T-cell (primary cell): Measurements from ENCODE around the gene SPG7. TPM values are rescaled to one million over a fixed set of nuclear protein-coding genes. Genes with fewer than 3 reads are reported as not detected.

Experiments
- ATAC-seq, 4 experiments: fragments of 200-7000 bp in 3 of 4; fragments of 150-1000 bp in 1 of 4; cut with Tn5 transposase; replicated peaks in 1 of 4; 1 replicate in 3 of 4; 2 replicates in 1 of 4; pipeline ENCODE4 v1.10.0; 2021; ENCODE audit warnings: moderate library complexity in 3 of 4, mild to moderate bottlenecking in 2 of 4, moderate number of reproducible peaks in 1 of 4
- CTCF ChIA-PET, 2 donors: fragments of 300-600 bp; sonication (Branson Sonifier 250); formaldehyde crosslinking; loops; one replicate each; lab custom pipeline; 2022; ENCODE audit warnings: antibody characterized with exemption in 2 of 2; lab: Charles Lee
- POLR2A ChIA-PET, 2 donors: fragments of 300-600 bp; sonication (Branson Sonifier 250); formaldehyde crosslinking; loops; one replicate each; lab custom pipeline; 2022; ENCODE audit warnings: antibody characterized with exemption in 2 of 2; lab: Charles Lee
- DNase-seq, 35 experiments: peaks; one replicate each; pipeline versions ENCODE4 v3.0.0 to v3.0.0-alpha.2; 2013 to 2023
- H3K27ac ChIP-seq: one replicate; pipeline ENCODE4 v1.5.1; 2013; ENCODE audit warnings: low read length
- H3K27me3 ChIP-seq, 2 experiments: replicated peaks in 1 of 2; 1 replicate in 1 of 2; 2 replicates in 1 of 2; pipeline versions ENCODE4 v1.6.1 to v1.7.0; 2013; ENCODE audit warnings: low read length in 1 of 2, mixed read lengths in 1 of 2; ENCODE audit not compliant: control insufficient read depth in 2 of 2, insufficient read depth in 2 of 2; ENCODE audit errors: extremely low read depth in 1 of 2
- H3K36me3 ChIP-seq, 2 donors: 1 replicate in 1 of 2; 2 replicates in 1 of 2; pipeline versions ENCODE4 v1.6.1 to v1.7.0; 2013; ENCODE audit warnings: low read length in 1 of 2; ENCODE audit not compliant: control insufficient read depth in 2 of 2, insufficient read depth in 1 of 2; ENCODE audit errors: extremely low read depth in 1 of 2
- H3K4me1 ChIP-seq, 2 experiments: 1 replicate in 1 of 2; 2 replicates in 1 of 2; pipeline versions ENCODE4 v1.6.1 to v1.7.0; 2013; ENCODE audit warnings: low read length in 2 of 2, mixed read lengths in 1 of 2; ENCODE audit not compliant: insufficient read depth in 2 of 2, control insufficient read depth in 1 of 2; ENCODE audit errors: extremely low read depth in 1 of 2
- H3K4me3 ChIP-seq, 2 donors: 1 replicate in 1 of 2; 2 replicates in 1 of 2; pipeline versions ENCODE4 v1.5.1 to v1.7.0; 2013; ENCODE audit warnings: mild to moderate bottlenecking in 2 of 2, low read length in 1 of 2, moderate library complexity in 1 of 2; ENCODE audit not compliant: control insufficient read depth in 1 of 2; ENCODE audit errors: extremely low read depth in 1 of 2
- H3K9me3 ChIP-seq: 2 replicates; pipeline ENCODE4 v1.7.0; 2013
- H3K27ac Mint-ChIP-seq, 2 donors: one replicate each; pipeline ENCODE4 v1.8.0; 2020 to 2021; ENCODE audit warnings: mild to moderate bottlenecking in 2 of 2, mixed read lengths in 2 of 2
- H3K27me3 Mint-ChIP-seq, 2 donors: one replicate each; pipeline ENCODE4 v1.8.0; 2021 to 2022; ENCODE audit warnings: mixed read lengths in 2 of 2
- H3K36me3 Mint-ChIP-seq: one replicate; pipeline ENCODE4 v1.8.0; 2021; ENCODE audit warnings: mixed read lengths
- H3K4me1 Mint-ChIP-seq, 3 donors: one replicate each; pipeline ENCODE4 v1.8.0; 2020 to 2022; ENCODE audit warnings: mixed read lengths in 3 of 3, mild to moderate bottlenecking in 1 of 3
- H3K4me3 Mint-ChIP-seq, 3 donors: one replicate each; pipeline ENCODE4 v1.8.0; 2020 to 2022; ENCODE audit warnings: mild to moderate bottlenecking in 3 of 3, mixed read lengths in 3 of 3, moderate library complexity in 3 of 3
- H3K9me3 Mint-ChIP-seq, 3 donors: one replicate each; pipeline ENCODE4 v1.8.0; 2020 to 2022; ENCODE audit warnings: mixed read lengths in 3 of 3
- WGBS: methylation state at CpG from one replicate; pipeline ENCODE4 v1.1.5; 2013; ENCODE audit warnings: missing lambda C conversion rate; ENCODE audit not compliant: insufficient coverage; 5-methylcytosine and 5-hydroxymethylcytosine counted together
- total RNA-seq, 35 experiments: library from RNA in 6 of 35; stranded (reverse) in 6 of 35; fragments of 120-200 nt in 1 of 35; gene quantifications; one replicate each; pipeline versions ENCODE4 v1.2.1 to v1.2.4 and lab custom pipeline; 2013 to 2026

The SPG7 gene
- total RNA-seq, 5 donors from 2014 or later (not counting 1 experiment from before 2014, with no cell fraction given) = 161 to 203 (median 184) TPM

DNA sequence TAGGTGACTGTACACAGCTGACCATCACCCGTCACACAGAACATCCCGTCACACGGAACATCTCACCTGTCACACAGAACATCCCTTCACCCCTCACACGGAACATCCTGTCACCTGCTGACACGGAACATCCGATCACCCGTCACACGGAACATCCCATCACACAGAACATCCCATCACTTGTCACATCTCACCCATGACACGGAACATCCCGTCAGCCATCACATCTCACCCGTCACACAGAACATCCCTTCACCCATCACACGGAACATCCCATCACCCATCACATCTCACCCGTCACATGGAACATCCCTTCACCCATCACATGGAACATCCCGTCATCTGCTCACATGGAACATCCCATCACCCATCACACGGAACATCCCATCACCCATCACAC, 71.1 kb downstream of the SPG7 start:
- 89% methylated on average over 15 of the region's 15 CpGs for WGBS

DNA sequence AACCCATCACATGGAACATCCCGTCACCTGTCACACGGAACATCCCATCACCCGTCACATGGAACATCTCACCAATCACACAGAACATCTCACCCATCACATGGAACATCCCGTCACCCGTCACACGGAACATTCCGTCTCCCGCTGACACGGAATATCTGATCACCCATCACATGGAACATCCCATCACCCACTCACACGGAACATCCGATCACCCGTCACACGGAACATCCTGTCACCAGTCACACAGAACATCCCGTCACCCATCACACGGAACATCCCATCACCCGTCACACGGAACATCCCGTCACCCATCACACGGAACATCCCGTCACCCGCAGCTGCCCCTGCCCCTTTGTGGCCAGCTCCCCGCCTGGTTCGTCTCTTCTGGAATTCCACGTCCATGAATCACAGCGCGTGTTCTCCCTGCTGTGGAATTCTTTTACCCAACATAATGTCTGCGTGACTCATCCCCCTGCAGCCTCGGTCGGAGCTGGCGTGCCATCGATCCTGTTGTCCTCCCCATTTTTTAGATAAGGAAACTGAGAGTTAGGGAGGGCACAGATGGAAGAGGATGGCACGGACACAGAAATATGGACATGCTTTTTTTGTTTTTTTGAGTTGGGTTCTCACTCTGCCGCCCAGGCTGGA, 73.0 kb downstream of the SPG7 start:
- Mint-ChIP-seq H3K4me1 (no peaks in the 10 kb centered on the region), H3K4me3 (no peak overlapping the region)
- POLR2A ChIA-PET = no interaction called here

More for the DNA sequence above, 71.1 kb downstream of the SPG7 start:
- Mint-ChIP-seq H3K9me3 (no peaks in the 10 kb centered on the region), H3K27me3 (peaks cover 0 to 8% of the 10 kb centered on the region in 2 donors), H3K4me1 (peaks cover 0 to 2% (median 0%) of the 10 kb centered on the region in 3 donors), H3K36me3 (no peaks in the 10 kb centered on the region), H3K27ac (no peak overlapping the region), H3K4me3 (no peak overlapping the region)
- peaks cover 2 to 20% of the 10 kb centered on the region in 2 experiments for H3K27me3 ChIP-seq
- CTCF ChIA-PET = no interaction called here
- DNase-seq (no peak), ATAC-seq (no peak)
- no peaks in the 10 kb centered on the region for H3K9me3 ChIP-seq
- no peaks in the 10 kb centered on the region for H3K36me3 ChIP-seq
- H3K27ac ChIP-seq = no peak overlapping the region
- peaks cover 0 to 15% of the 10 kb centered on the region in 2 experiments for H3K4me1 ChIP-seq
- H3K4me3 ChIP-seq = no peak overlapping the region
- POLR2A ChIA-PET = no interaction called here

GRCh38 chr16:89581861-89582563, 73.8 kb downstream of the SPG7 start:
- H3K27me3 ChIP-seq = peaks cover 0 to 7% of the 10 kb centered on the region in 2 experiments
- H3K27me3 Mint-ChIP-seq = peaks cover 0 to 7% of the 10 kb centered on the region in 2 donors
- no peaks in the 10 kb centered on the region for H3K36me3 Mint-ChIP-seq
- 74% methylated on average over 10 of the region's 15 CpGs for WGBS
- H3K4me1 Mint-ChIP-seq = no peaks in the 10 kb centered on the region
- no peaks in the 10 kb centered on the region for H3K4me1 ChIP-seq
- no peaks in the 10 kb centered on the region for H3K9me3 ChIP-seq
- no peak overlapping the region for H3K4me3 ChIP-seq
- CTCF ChIA-PET = no interaction called here
- no peak overlapping the region for H3K27ac Mint-ChIP-seq
- DNase-seq (no peak), ATAC-seq (no peak)
- H3K9me3 Mint-ChIP-seq = no peaks in the 10 kb centered on the region
- H3K27ac ChIP-seq = no peak overlapping the region
- POLR2A ChIA-PET = no interaction called here
- H3K36me3 ChIP-seq = no peaks in the 10 kb centered on the region
- no peak overlapping the region for H3K4me3 Mint-ChIP-seq

More for the DNA sequence above, 73.0 kb downstream of the SPG7 start:
- ATAC-seq (no peak), DNase-seq (no peak)
- H3K27me3 Mint-ChIP-seq = peaks cover 0 to 8% of the 10 kb centered on the region in 2 donors
- Histone ChIP-seq H3K27ac (no peak overlapping the region), H3K4me3 (no peak overlapping the region), H3K27me3 (peaks cover 2 to 11% of the 10 kb centered on the region in 2 experiments), H3K4me1 (peaks cover 0 to under 1% of the 10 kb centered on the region in 2 experiments), H3K9me3 (no peaks in the 10 kb centered on the region), H3K36me3 (no peaks in the 10 kb centered on the region)
- no peaks in the 10 kb centered on the region for H3K36me3 Mint-ChIP-seq
- H3K9me3 Mint-ChIP-seq = no peaks in the 10 kb centered on the region
- CTCF ChIA-PET = no interaction called here
- no peak overlapping the region for H3K27ac Mint-ChIP-seq
- WGBS = 97% methylated on average over 28 of the region's 33 CpGs

GRCh38 chr16:89582614-89583196, 74.5 kb downstream of the SPG7 start:
- Mint-ChIP-seq H3K4me1 (no peaks in the 10 kb centered on the region), H3K27me3 (peaks cover 0 to 2% of the 10 kb centered on the region in 2 donors), H3K36me3 (no peaks in the 10 kb centered on the region), H3K9me3 (no peaks in the 10 kb centered on the region), H3K27ac (no peak overlapping the region), H3K4me3 (no peak overlapping the region)
- ChIA-PET CTCF (interaction anchor here in 1 of 2 donors (0.6 kb wide), 1 partner anchor 76 kb away, joined by 4 read pairs; no protein-coding TSS in a partner anchor), POLR2A (no interaction called here)
- ATAC-seq = no peak
- Histone ChIP-seq H3K4me3 (no peak overlapping the region), H3K27ac (no peak overlapping the region), H3K36me3 (no peaks in the 10 kb centered on the region), H3K4me1 (no peaks in the 10 kb centered on the region), H3K9me3 (no peaks in the 10 kb centered on the region), H3K27me3 (peaks cover 0 to 4% of the 10 kb centered on the region in 2 experiments)
- WGBS = 95% methylated on average over 16 of the region's 19 CpGs
- DNase-seq = no peak

- WGBS = 92% methylated on average over 22 of the region's 36 CpGs
- H3K4me3 ChIP-seq = no peak overlapping the region
- no peaks in the 10 kb centered on the region for H3K4me1 ChIP-seq
- POLR2A ChIA-PET = no interaction called here
- no peak overlapping the region for H3K27ac ChIP-seq
- no peaks in the 10 kb centered on the region for H3K9me3 Mint-ChIP-seq
- H3K4me3 Mint-ChIP-seq = no peak overlapping the region
- CTCF ChIA-PET = interaction anchor here (0.6 kb wide), 2 partner anchors 77 to 245 kb away, joined by 4 to 6 read pairs; no protein-coding TSS in a partner anchor
- peaks cover 0 to under 1% of the 10 kb centered on the region in 2 donors for H3K27me3 Mint-ChIP-seq
- no peaks in the 10 kb centered on the region for H3K36me3 Mint-ChIP-seq
- no peaks in the 10 kb centered on the region for H3K4me1 Mint-ChIP-seq
- peaks cover 0 to 4% of the 10 kb centered on the region in 2 experiments for H3K27me3 ChIP-seq
- no peaks in the 10 kb centered on the region for H3K36me3 ChIP-seq
- H3K9me3 ChIP-seq = no peaks in the 10 kb centered on the region
- ATAC-seq (no peak), DNase-seq (no peak)
- no peak overlapping the region for H3K27ac Mint-ChIP-seq
Observed at GRCh38 chr16:89583197-89583894, 75.1 kb downstream of the SPG7 start.
